Activated naive CD4-positive, alpha-beta T cell treated with anti-CD3 and anti-CD28 coated beads, Interleukin-2, amount 50 U/mL, for 16 hours (primary cell): ENCODE data around the gene GABRB3.

Experiments
- DNase-seq: peaks from one replicate; pipeline ENCODE4 v3.0.0-alpha.2; 2020

Gene GABRB3

DNA sequence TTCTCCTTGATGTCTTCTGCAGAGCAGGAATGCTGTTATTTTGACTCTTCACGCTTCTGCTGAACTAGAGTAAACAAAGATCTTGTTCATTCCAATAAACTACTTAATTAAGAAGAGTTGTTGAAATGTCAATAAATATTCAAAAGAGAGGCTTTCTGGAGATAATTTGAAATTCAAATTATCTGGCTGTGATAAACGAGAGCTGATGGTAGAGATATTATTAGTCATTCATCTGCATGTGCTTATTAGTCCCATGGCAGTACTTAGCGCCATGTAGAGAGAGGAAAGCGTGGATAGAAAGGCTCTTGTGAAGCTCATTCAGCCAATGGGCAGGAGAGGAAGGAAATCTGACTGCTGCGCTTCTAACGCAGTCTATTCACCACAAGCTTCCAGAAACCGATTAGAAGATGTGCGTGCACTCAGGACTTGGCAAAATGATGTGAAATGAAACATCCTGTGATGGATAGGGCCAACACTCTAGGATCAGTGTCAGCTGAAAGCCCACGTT, 251.1 kb downstream of the GABRB3 start:
- no peak for DNase-seq

- DNase-seq = no peak
Measured at GRCh38 chr15:26521130-26521529, 251.7 kb downstream of the GABRB3 start.

GRCh38 chr15:26518885-26519284, 254.0 kb downstream of the GABRB3 start:
- DNase-seq = no peak

DNA sequence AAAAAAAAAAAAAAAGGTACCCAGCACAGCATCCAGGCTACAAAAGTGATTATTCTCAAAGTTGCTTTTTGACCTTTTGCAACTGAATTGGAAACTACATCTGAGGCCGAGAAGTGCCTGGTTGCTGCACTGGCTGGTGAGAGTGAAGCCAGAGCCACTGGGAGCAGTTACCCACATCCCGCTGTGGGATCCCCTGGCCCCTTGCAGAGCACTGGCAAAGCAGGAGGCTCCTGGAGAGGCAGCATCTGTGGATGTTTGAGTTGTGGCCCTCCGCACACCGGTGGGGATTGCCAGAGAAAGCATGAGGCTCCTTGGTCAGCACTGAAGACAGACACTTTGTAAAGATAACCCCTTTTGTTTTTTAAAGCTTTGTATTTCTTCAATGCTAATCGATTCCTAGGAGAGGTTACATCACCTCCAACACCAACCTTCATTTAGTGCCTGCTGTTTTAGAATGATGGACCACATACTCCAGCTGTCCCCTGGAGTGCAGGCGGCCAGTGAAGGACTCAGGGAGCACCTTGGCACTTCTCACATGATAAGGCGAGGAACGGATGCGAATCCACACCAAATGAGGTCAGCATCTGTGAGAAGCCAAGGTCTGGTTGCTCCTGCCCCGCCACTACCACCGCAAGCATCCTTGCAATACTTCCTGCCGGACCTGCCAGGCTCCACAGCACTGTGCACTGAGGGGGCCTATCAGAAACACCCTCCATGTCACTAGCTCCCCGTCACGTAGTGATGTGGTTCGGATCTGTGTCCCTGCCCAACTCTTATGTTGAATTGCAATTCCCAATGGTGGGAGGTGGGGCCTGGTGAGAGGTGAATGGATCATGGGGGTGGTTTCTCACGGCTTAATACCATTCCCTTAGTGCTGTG, 256.5 kb downstream of the GABRB3 start:
- no peak for DNase-seq

DNA sequence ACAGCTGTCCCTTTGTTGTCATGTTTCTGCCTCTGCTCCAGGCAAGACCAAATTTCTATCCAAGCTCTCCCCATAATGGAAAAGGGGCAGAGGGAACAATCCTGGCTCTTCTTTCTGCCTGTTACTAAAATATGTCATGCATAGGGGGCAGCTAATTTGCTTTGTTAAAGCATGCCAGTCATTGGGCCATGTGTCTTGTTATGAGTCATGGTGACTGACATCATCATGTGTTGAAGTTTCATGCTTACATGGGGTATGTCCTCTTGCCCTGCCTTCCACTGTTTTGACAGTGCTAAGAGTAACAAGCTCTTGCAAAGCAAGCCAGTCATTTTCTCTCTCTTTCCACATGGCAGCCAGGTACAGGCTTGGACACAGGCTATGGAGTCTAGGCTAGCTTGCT, 268.9 kb downstream of the GABRB3 start:
- no peak for DNase-seq
